Measurements from ENCODE around the gene RGS16.

GRCh38 chr1:182588500-182589396 lies 15.4 kb downstream of the RGS16 start, which contains the start of gene RNASEL:
- TF ChIP-seq CTCF (IDR thresholded peaks at IDR 0.05), result no peak
- TF ChIP-seq POLR2A (IDR thresholded peaks at IDR 0.05), result no peak

Measured in uterus (tissue), 2 donors.